CMK (cell line): Measurements from ENCODE around the gene ARHGAP11A.

ENCODE experiments used
- DNase-seq: peaks from one replicate; pipeline ENCODE4 v3.0.0-alpha.2; 2010; ENCODE audit warnings: low read depth

Gene ARHGAP11A

DNA sequence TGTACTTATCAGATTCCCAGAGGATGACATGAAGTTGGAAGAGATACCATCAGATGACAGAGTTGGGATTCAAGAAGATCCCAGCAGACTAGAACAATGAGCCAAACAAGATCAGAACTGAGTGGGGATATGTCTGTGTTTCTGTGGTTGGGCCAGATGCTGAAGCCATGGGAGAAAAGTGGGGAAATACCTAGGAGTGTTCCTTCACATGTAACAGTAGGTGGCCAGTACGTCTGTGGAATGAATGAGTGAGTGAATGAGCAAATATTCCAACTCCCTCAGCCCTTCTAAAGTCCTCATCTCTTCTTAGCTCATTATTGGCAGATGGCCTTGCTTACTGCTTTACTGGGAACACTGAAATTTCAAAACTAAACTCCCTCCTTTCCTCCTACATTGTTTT, 70.3 kb downstream of the ARHGAP11A start:
- DNase-seq, result no peak

DNA sequence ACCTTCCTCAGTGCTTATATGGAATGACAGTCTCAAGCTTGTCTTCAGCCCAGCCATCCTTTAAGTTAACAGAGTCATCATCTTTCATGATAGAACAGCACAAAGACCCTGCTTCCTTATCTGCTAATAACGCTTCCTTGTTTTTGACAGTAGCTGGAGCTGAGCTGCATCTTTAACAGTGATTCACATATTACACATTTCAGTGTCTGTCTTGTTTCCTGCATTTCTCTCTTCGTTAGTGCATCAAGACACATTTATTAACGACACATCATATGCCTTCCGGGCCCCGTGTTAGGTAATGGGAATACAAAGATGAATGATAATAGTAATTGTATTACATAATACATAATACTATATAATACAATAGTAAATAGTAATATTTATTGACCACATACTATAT, 72.3 kb downstream of the ARHGAP11A start:
- DNase-seq, result no peak

DNA sequence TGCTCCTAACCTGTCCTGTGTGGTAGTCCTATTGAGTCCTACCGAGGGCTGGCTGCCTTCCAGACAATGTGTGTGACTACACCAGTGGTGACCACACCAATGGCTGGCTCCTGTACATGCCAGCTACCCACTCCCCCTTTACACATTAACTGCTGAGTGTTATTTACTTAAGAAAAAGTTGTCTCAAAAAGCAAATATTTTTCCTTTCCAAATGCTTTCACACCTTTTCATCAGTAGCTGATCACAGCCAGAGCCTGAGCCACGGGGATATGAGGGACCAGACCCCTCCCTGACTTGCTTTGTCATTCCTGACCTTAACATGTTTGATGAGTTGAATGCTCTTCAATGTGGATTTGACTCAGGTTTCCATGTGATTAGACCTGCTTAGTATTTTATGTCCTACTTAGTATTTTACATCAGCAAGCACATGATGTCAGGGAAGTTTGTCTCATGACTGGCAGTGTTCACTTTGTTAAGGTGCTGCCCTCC, 72.9 kb downstream of the ARHGAP11A start:
- no peak for DNase-seq
